Psoas muscle (tissue), 7 donors: ENCODE results near the gene ATP5MK. TPM values are rescaled to one million over a fixed set of nuclear protein-coding genes. Genes with fewer than 3 reads are reported as not detected.

ENCODE experiments used
- polyA plus RNA-seq, 3 donors: library from polyadenylated mRNA; stranded (reverse); fragments of 200-250 nt; gene quantifications; one replicate each; pipeline ENCODE4 v1.2.3, GENCODE V29; 2013
- total RNA-seq, 4 donors: library from RNA; stranded (reverse); fragmentation: NEBNext Ultra II Directional in 2 of 4; extraction: Animal tissue kit (Norgen Biotek cat#: 25700) in 2 of 4; gene quantifications; one replicate each; pipeline versions ENCODE4 v1.2.1 to v1.2.4, GENCODE V29; 2021 to 2023
- donor health status: healthy with polysubstance abuse.
- donor health status: DM: no; HTN: no; CAD: no; lungs with moderate emphysema.
- donor health status: Bipolar disorder and iron deficiency.
- donor health status: healthy.
- donor health status: DM: no; HTN: no; CAD: no.
- donor health status: DM: no; HTN: no; CAD: no.
- donor health status: DM: yes; HTN: yes; CAD: no.

Gene ATP5MK
- total and polyA plus RNA-seq, 7 donors = 573 to 1,454 (median 670) TPM

Other genes starting within 250 kb of the ATP5MK start
- gene NT5C2, start 203.2 kb downstream of the ATP5MK start, total RNA-seq = 10 to 100 TPM; 64.5 to 94.6 (median 80.4) TPM
- 10 to 100 TPM; 17.8 to 57.6 (median 41.5) TPM for gene NT5C2, start 203.2 kb downstream of the ATP5MK start, polyA plus RNA-seq
- gene RPEL1, start 150.6 kb downstream of the ATP5MK start, total RNA-seq = not detected
- under 1 TPM in 1 of 3 donors, not detected in 2; 0.01 TPM for gene RPEL1, start 150.6 kb downstream of the ATP5MK start, polyA plus RNA-seq
- not detected for gene INA, start 119.3 kb downstream of the ATP5MK start, total RNA-seq
- gene INA, start 119.3 kb downstream of the ATP5MK start, polyA plus RNA-seq = under 1 TPM in 2 of 3 donors, not detected in 1; 0.06 to 0.08 TPM
- gene PCGF6, start 45.3 kb downstream of the ATP5MK start, total RNA-seq = 10 to 100 TPM in 1 of 4 donors, 1 to 10 TPM in 3; 4.2 to 12.5 (median 8.3) TPM
- gene PCGF6, start 45.3 kb downstream of the ATP5MK start, polyA plus RNA-seq = 10 to 100 TPM in 2 of 3 donors, 1 to 10 TPM in 1; 8.9 to 21.2 (median 10.1) TPM
- 1 to 10 TPM; 3.2 to 4.5 (median 3.8) TPM for gene TAF5, start 28.5 kb downstream of the ATP5MK start, total RNA-seq
- gene TAF5, start 28.5 kb downstream of the ATP5MK start, polyA plus RNA-seq = 1 to 10 TPM; 2.9 to 5.2 (median 4.2) TPM
- gene PDCD11, start 151 bp upstream of the ATP5MK start, total RNA-seq = 10 to 100 TPM; 14.5 to 34.7 (median 25.0) TPM
- 10 to 100 TPM; 13.1 to 34.0 (median 19.1) TPM for gene PDCD11, start 151 bp upstream of the ATP5MK start, polyA plus RNA-seq
- gene CALHM2, start 55.9 kb upstream of the ATP5MK start, total RNA-seq = 1 to 10 TPM; 6.5 to 9.3 (median 7.3) TPM
- gene CALHM2, start 55.9 kb upstream of the ATP5MK start, polyA plus RNA-seq = 1 to 10 TPM; 6.3 to 7.8 (median 7.5) TPM
- gene CALHM1, start 62.4 kb upstream of the ATP5MK start, total RNA-seq = not detected
- gene CALHM1, start 62.4 kb upstream of the ATP5MK start, polyA plus RNA-seq = not detected
- gene CALHM3, start 82.8 kb upstream of the ATP5MK start, total RNA-seq = not detected
- not detected for gene CALHM3, start 82.8 kb upstream of the ATP5MK start, polyA plus RNA-seq
- gene NEURL1, start 97.2 kb upstream of the ATP5MK start, total RNA-seq = 100 to 1,000 TPM in 1 of 4 donors, 10 to 100 TPM in 3; 33.6 to 103 (median 71.4) TPM
- 10 to 100 TPM; 10.9 to 87.0 (median 35.9) TPM for gene NEURL1, start 97.2 kb upstream of the ATP5MK start, polyA plus RNA-seq